ENCODE results near the gene NDUFS4. TPM values are rescaled to one million over a fixed set of nuclear protein-coding genes. Genes with fewer than 3 reads are reported as not detected.
"Not testable (repeated sequence)": the region's sequence is repeated elsewhere in the genome, so short reads cannot be mapped to it uniquely, and the experiment has no call there.

Gene NDUFS4
- total RNA-seq, 2 donors from 2014 or later = 23.3 to 24.4 TPM

GRCh38 chr5:53710405-53710804, 150.0 kb downstream of the NDUFS4 start:
- not testable (repeated sequence) for DNase-seq; H3K27ac Mint-ChIP-seq; H3K4me1 Mint-ChIP-seq; H3K27me3 Mint-ChIP-seq; H3K9me3 ChIP-seq (ENCODE audit: control insufficient read depth, low read length, poor library complexity, severe bottlenecking); H3K36me3 Mint-ChIP-seq (ENCODE audit: low read depth); H3K4me3 Mint-ChIP-seq; ATAC-seq

- no peak for ATAC-seq
- H3K36me3 Mint-ChIP-seq (ENCODE audit: low read depth) = no peaks in the 10 kb centered on the region
- H3K27ac Mint-ChIP-seq = no peak overlapping the region
- DNase-seq = no peak
- peaks cover 2% of the 10 kb centered on the region for H3K9me3 ChIP-seq (ENCODE audit: control insufficient read depth, low read length, poor library complexity, severe bottlenecking)
- H3K4me1 Mint-ChIP-seq = no peaks in the 10 kb centered on the region
- H3K4me3 Mint-ChIP-seq = no peak overlapping the region
- H3K27me3 Mint-ChIP-seq = no peaks in the 10 kb centered on the region
Measured at GRCh38 chr5:53712327-53712726, 151.9 kb downstream of the NDUFS4 start.

- no peaks in the 10 kb centered on the region for H3K4me1 Mint-ChIP-seq
- H3K9me3 ChIP-seq (ENCODE audit: control insufficient read depth, low read length, poor library complexity, severe bottlenecking) = peaks cover 2% of the 10 kb centered on the region
- H3K27me3 Mint-ChIP-seq = no peaks in the 10 kb centered on the region
- H3K27ac Mint-ChIP-seq = no peak overlapping the region
- H3K36me3 Mint-ChIP-seq (ENCODE audit: low read depth) = no peaks in the 10 kb centered on the region
- ATAC-seq (no peak), DNase-seq (no peak)
- no peak overlapping the region for H3K4me3 Mint-ChIP-seq
Measured at GRCh38 chr5:53713978-53714666, 153.7 kb downstream of the NDUFS4 start.

- H3K4me3 Mint-ChIP-seq = no peak overlapping the region
- peaks cover 2% of the 10 kb centered on the region for H3K9me3 ChIP-seq (ENCODE audit: control insufficient read depth, low read length, poor library complexity, severe bottlenecking)
- ATAC-seq = no peak
- H3K36me3 Mint-ChIP-seq (ENCODE audit: low read depth) = no peaks in the 10 kb centered on the region
- DNase-seq = no peak
- H3K4me1 Mint-ChIP-seq = no peaks in the 10 kb centered on the region
- H3K27ac Mint-ChIP-seq = no peak overlapping the region
- no peaks in the 10 kb centered on the region for H3K27me3 Mint-ChIP-seq
Measured at GRCh38 chr5:53714667-53715010, 154.2 kb downstream of the NDUFS4 start.

GRCh38 chr5:53726121-53726520, 165.7 kb downstream of the NDUFS4 start:
- Mint-ChIP-seq H3K27ac (no peak overlapping the region), H3K4me1 (no peaks in the 10 kb centered on the region), H3K36me3 (ENCODE audit: low read depth) (no peaks in the 10 kb centered on the region), H3K4me3 (no peak overlapping the region), H3K27me3 (no peaks in the 10 kb centered on the region)
- DNase-seq (no peak), ATAC-seq (no peak)
- no peaks in the 10 kb centered on the region for H3K9me3 ChIP-seq (ENCODE audit: control insufficient read depth, low read length, poor library complexity, severe bottlenecking)

GRCh38 chr5:53730943-53731342, 170.5 kb downstream of the NDUFS4 start:
- ATAC-seq = no peak
- H3K27me3 Mint-ChIP-seq = no peaks in the 10 kb centered on the region

More at GRCh38 chr5:53730943-53731342, 170.5 kb downstream of the NDUFS4 start:
- Mint-ChIP-seq H3K4me1 (no peaks in the 10 kb centered on the region), H3K27ac (no peak overlapping the region), H3K4me3 (no peak overlapping the region), H3K36me3 (ENCODE audit: low read depth) (no peaks in the 10 kb centered on the region)
- DNase-seq = no peak
- no peaks in the 10 kb centered on the region for H3K9me3 ChIP-seq (ENCODE audit: control insufficient read depth, low read length, poor library complexity, severe bottlenecking)

Other genes with a start within 250 kb of the NDUFS4 start
- under 1 TPM in 1 of 2 donors, not detected in 1; 0.73 TPM for gene FST, start 80.0 kb upstream of the NDUFS4 start, total RNA-seq

Data from T-helper 17 cell (primary cell).